ENCODE measurements around the gene SLAMF1. TPM values are rescaled to one million over a fixed set of nuclear protein-coding genes. Genes with fewer than 3 reads are reported as not detected.

SLAMF1 gene
- total and polyA plus RNA-seq, 9 of the 15 experiments (the other 6 are each of a cell fraction or from before 2014, with no cell fraction given): 0.04 to 0.17 (median 0.11) TPM; not detected in 4

- ChIA-PET CTCF (ENCODE audit: low intra/inter-chr PET ratio) (no interaction called here), POLR2A (no interaction called here)
- H3K27me3 ChIP-seq (ENCODE audit: control insufficient read depth in 2 of 2, insufficient read depth in 2 of 2, low read length in 2 of 2): no peaks in the 10 kb centered on the region
- H3K27ac ChIP-seq (ENCODE audit: extremely low read depth, low read depth, low read length): no peak overlapping the region
- 33% methylated on average over 5 of the region's 5 CpGs for WGBS (ENCODE audit: insufficient coverage, low coverage, missing lambda C conversion rate)
- ATAC-seq (no peak), FAIRE-seq (no peak), DNase-seq (ENCODE audit: extremely low read depth in 1 of 4, low spot score in 3 of 4) (no peak)
- in situ Hi-C loops (cut with MboI): no loop called here
- H3K36me3 ChIP-seq (ENCODE audit: control insufficient read depth, insufficient read depth, low read length): no peaks in the 10 kb centered on the region
- no peaks in the 10 kb centered on the region for H3K79me2 ChIP-seq (ENCODE audit: control insufficient read depth, insufficient read depth, low read length)
- BruUV-seq (replicated peaks): no TSS peak
- H2AFZ ChIP-seq (ENCODE audit: low read depth, low read length): no peak overlapping the region
- no peaks in the 10 kb centered on the region for H4K20me1 ChIP-seq (replicated peaks; ENCODE audit: control insufficient read depth, insufficient read depth, low read length)
- H3K9me1 ChIP-seq (ENCODE audit: control insufficient read depth, insufficient read depth, low read length): no peaks in the 10 kb centered on the region
- peaks cover 0 to 3% of the 10 kb centered on the region in 2 experiments; a peak in 2 of 5 replicates for H3K4me1 ChIP-seq (replicated peaks in 1 of 2; ENCODE audit: control insufficient read depth in 2 of 2, insufficient read depth in 2 of 2, low read length in 2 of 2)
- H3K4me3 ChIP-seq: no peak overlapping the region
- no peaks in the 10 kb centered on the region for H3K9me3 ChIP-seq (replicated peaks; ENCODE audit: control insufficient read depth, insufficient read depth, low read depth, low read length)
- H3K4me2 ChIP-seq (ENCODE audit: insufficient read depth, low read length): no peak overlapping the region
- H3K9ac ChIP-seq (ENCODE audit: insufficient read depth in 1 of 2, low read depth in 2 of 2, low read length in 2 of 2): no peak overlapping the region
- intact Hi-C loops (cut with micrococcal nuclease): no loop called here
- no peak for TF ChIP-seq PRPF4 (IDR thresholded peaks at IDR 0.05; ENCODE audit: insufficient read depth, low read depth, low read length, poor library complexity, severe bottlenecking)
- TF ChIP-seq HDGF (IDR thresholded peaks at IDR 0.05): no peak
- TF ChIP-seq ZNF830 (CRISPR knock-in tag; IDR thresholded peaks at IDR 0.05): no peak
- no peak for TF ChIP-seq FOXP4 (CRISPR knock-in tag; IDR thresholded peaks at IDR 0.05; ENCODE audit: borderline replicate concordance)
- no peak for TF ChIP-seq MEF2A (IDR thresholded peaks at IDR 0.05; ENCODE audit: control insufficient read depth, low read depth, low read length)
- TF ChIP-seq, protein P1, sequence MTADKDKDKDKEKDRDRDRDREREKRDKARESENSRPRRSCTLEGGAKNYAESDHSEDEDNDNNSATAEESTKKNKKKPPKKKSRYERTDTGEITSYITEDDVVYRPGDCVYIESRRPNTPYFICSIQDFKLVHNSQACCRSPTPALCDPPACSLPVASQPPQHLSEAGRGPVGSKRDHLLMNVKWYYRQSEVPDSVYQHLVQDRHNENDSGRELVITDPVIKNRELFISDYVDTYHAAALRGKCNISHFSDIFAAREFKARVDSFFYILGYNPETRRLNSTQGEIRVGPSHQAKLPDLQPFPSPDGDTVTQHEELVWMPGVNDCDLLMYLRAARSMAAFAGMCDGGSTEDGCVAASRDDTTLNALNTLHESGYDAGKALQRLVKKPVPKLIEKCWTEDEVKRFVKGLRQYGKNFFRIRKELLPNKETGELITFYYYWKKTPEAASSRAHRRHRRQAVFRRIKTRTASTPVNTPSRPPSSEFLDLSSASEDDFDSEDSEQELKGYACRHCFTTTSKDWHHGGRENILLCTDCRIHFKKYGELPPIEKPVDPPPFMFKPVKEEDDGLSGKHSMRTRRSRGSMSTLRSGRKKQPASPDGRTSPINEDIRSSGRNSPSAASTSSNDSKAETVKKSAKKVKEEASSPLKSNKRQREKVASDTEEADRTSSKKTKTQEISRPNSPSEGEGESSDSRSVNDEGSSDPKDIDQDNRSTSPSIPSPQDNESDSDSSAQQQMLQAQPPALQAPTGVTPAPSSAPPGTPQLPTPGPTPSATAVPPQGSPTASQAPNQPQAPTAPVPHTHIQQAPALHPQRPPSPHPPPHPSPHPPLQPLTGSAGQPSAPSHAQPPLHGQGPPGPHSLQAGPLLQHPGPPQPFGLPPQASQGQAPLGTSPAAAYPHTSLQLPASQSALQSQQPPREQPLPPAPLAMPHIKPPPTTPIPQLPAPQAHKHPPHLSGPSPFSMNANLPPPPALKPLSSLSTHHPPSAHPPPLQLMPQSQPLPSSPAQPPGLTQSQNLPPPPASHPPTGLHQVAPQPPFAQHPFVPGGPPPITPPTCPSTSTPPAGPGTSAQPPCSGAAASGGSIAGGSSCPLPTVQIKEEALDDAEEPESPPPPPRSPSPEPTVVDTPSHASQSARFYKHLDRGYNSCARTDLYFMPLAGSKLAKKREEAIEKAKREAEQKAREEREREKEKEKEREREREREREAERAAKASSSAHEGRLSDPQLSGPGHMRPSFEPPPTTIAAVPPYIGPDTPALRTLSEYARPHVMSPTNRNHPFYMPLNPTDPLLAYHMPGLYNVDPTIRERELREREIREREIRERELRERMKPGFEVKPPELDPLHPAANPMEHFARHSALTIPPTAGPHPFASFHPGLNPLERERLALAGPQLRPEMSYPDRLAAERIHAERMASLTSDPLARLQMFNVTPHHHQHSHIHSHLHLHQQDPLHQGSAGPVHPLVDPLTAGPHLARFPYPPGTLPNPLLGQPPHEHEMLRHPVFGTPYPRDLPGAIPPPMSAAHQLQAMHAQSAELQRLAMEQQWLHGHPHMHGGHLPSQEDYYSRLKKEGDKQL (CRISPR knock-in tag; IDR thresholded peaks at IDR 0.05; ENCODE audit: borderline replicate concordance): no peak
- no peak for TF ChIP-seq DMBX1 (CRISPR knock-in tag; IDR thresholded peaks at IDR 0.05; ENCODE audit: borderline replicate concordance)
- no peak for TF ChIP-seq NELFE (IDR thresholded peaks at IDR 0.05; ENCODE audit: insufficient read depth, insufficient read length)
- no peak for TF ChIP-seq ZNF354B (CRISPR knock-in tag; IDR thresholded peaks at IDR 0.05)
- TF ChIP-seq KDM4B (IDR thresholded peaks at IDR 0.05; ENCODE audit: borderline replicate concordance in 2 of 2, low read depth in 1 of 2): no peak
- TF ChIP-seq MYC (IDR thresholded peaks at IDR 0.05; ENCODE audit: low read depth, low read length): no peak
- no peak for TF ChIP-seq MYC (CRISPR knock-in tag; IDR thresholded peaks at IDR 0.05; ENCODE audit: borderline replicate concordance, low read depth)
- no peak for TF ChIP-seq CHCHD3 (CRISPR knock-in tag; IDR thresholded peaks at IDR 0.05)
- TF ChIP-seq ZFP30 (CRISPR knock-in tag; IDR thresholded peaks at IDR 0.05; ENCODE audit: borderline replicate concordance): no peak
- no peak for TF ChIP-seq STAT5B (CRISPR knock-in tag; IDR thresholded peaks at IDR 0.05)
These were observed 8.9 kb downstream of the SLAMF1 start for GRCh38 chr1:160637821-160638539.
